ENCODE results near the gene FEM1C.

GRCh38 chr5:115516372-115516771, 28.2 kb downstream of the FEM1C start:
- TF ChIP-seq CTCF (optimal IDR thresholded peaks at IDR 0.05 in 1 of 3, IDR thresholded peaks at IDR 0.05 in 1 of 3, conservative IDR thresholded peaks at IDR 0.05 in 1 of 3; ENCODE audit: extremely low read depth in 1 of 3, insufficient read depth in 2 of 3, low read length in 3 of 3): no peak
- no peak for TF ChIP-seq EZH2 (IDR thresholded peaks at IDR 0.05; ENCODE audit: low read length)
